Effector memory CD8-positive, alpha-beta T cell (primary cell): Measurements from ENCODE around the gene C19orf53.
"Not testable (repeated sequence)": the region's sequence is repeated elsewhere in the genome, so short reads cannot be mapped to it uniquely, and the experiment has no call there.

Experiments
- ATAC-seq: fragments of 150-1000 bp; cut with Tn5 transposase; replicated peaks from 2 replicates; pipeline ENCODE4 v1.10.0; 2021; ENCODE audit warnings: mild to moderate bottlenecking, moderate library complexity
- DNase-seq, 3 experiments: peaks; one replicate each; pipeline ENCODE4 v3.0.0; 2021
- H3K27ac Mint-ChIP-seq, 2 donors: one replicate each; pipeline ENCODE4 v1.8.0; 2022; ENCODE audit warnings: mild to moderate bottlenecking in 2 of 2, mixed read lengths in 2 of 2, moderate library complexity in 2 of 2
- H3K27me3 Mint-ChIP-seq, 2 donors: one replicate each; pipeline ENCODE4 v1.8.0; 2022; ENCODE audit warnings: mixed read lengths in 2 of 2
- H3K36me3 Mint-ChIP-seq: one replicate; pipeline ENCODE4 v1.8.0; 2022; ENCODE audit warnings: mild to moderate bottlenecking, moderate library complexity, mixed read lengths; ENCODE audit not compliant: insufficient read depth
- H3K4me1 Mint-ChIP-seq, 2 donors: one replicate each; pipeline ENCODE4 v1.8.0; 2022; ENCODE audit warnings: low read depth in 2 of 2, mixed read lengths in 2 of 2
- H3K4me3 Mint-ChIP-seq, 2 donors: one replicate each; pipeline ENCODE4 v1.8.0; 2022; ENCODE audit warnings: mild to moderate bottlenecking in 2 of 2, mixed read lengths in 2 of 2, moderate library complexity in 2 of 2
- H3K9me3 Mint-ChIP-seq, 2 donors: one replicate each; pipeline ENCODE4 v1.8.0; 2022; ENCODE audit warnings: mixed read lengths in 2 of 2

C19orf53 gene

GRCh38 chr19:13768510-13768909, 5.7 kb upstream of the C19orf53 start:
- no peaks in the 10 kb centered on the region for H3K9me3 Mint-ChIP-seq
- no peaks in the 10 kb centered on the region for H3K27me3 Mint-ChIP-seq
- no peak overlapping the region for H3K4me3 Mint-ChIP-seq
- peaks cover 35% of the 10 kb centered on the region for H3K36me3 Mint-ChIP-seq
- H3K27ac Mint-ChIP-seq = peak overlapping the region in 1 of 2 donors; percentile 23
- peaks cover 7 to 13% of the 10 kb centered on the region in 2 donors for H3K4me1 Mint-ChIP-seq
- no peak for DNase-seq
- ATAC-seq = no peak

GRCh38 chr19:13770013-13770635, 4.1 kb upstream of the C19orf53 start:
- Mint-ChIP-seq H3K27ac (no peak overlapping the region), H3K27me3 (no peaks in the 10 kb centered on the region)

GRCh38 chr19:13778398-13778797, 4.1 kb downstream of the C19orf53 start:
- ATAC-seq (no peak), DNase-seq (no peak)
- no peak overlapping the region for H3K4me3 Mint-ChIP-seq
- H3K36me3 Mint-ChIP-seq = peaks cover 39% of the 10 kb centered on the region
- no peaks in the 10 kb centered on the region for H3K27me3 Mint-ChIP-seq
- H3K27ac Mint-ChIP-seq = no peak overlapping the region
- peaks cover 27 to 33% of the 10 kb centered on the region in 2 donors for H3K4me1 Mint-ChIP-seq
- H3K9me3 Mint-ChIP-seq = no peaks in the 10 kb centered on the region

More at GRCh38 chr19:13770013-13770635, 4.1 kb upstream of the C19orf53 start:
- ATAC-seq (no peak), DNase-seq (no peak)
- Mint-ChIP-seq H3K4me3 (no peak overlapping the region), H3K4me1 (peaks cover 17 to 20% of the 10 kb centered on the region in 2 donors), H3K9me3 (no peaks in the 10 kb centered on the region), H3K36me3 (peaks cover 45% of the 10 kb centered on the region)

- Mint-ChIP-seq H3K4me1 (peaks cover 27 to 33% of the 10 kb centered on the region in 2 donors), H3K27ac (no peak overlapping the region), H3K27me3 (no peaks in the 10 kb centered on the region), H3K36me3 (peaks cover 39% of the 10 kb centered on the region), H3K9me3 (no peaks in the 10 kb centered on the region), H3K4me3 (no peak overlapping the region)
- DNase-seq = no peak
- no peak for ATAC-seq
Observed at GRCh38 chr19:13778847-13779246, 4.6 kb downstream of the C19orf53 start.

GRCh38 chr19:13779794-13780193, 5.5 kb downstream of the C19orf53 start:
- DNase-seq, H3K27ac Mint-ChIP-seq, H3K9me3 Mint-ChIP-seq, H3K27me3 Mint-ChIP-seq, H3K4me3 Mint-ChIP-seq, ATAC-seq: not testable (repeated sequence)
- peaks cover 31% of the 10 kb centered on the region for H3K36me3 Mint-ChIP-seq
- H3K4me1 Mint-ChIP-seq = peaks cover 22 to 28% of the 10 kb centered on the region in 2 donors

- Mint-ChIP-seq H3K9me3 (no peaks in the 10 kb centered on the region), H3K27me3 (no peaks in the 10 kb centered on the region), H3K4me3 (no peak overlapping the region), H3K27ac (no peak overlapping the region), H3K36me3 (peaks cover 25% of the 10 kb centered on the region), H3K4me1 (peaks cover 12 to 16% of the 10 kb centered on the region in 2 donors)
- ATAC-seq = no peak
- DNase-seq = no peak
Observed at GRCh38 chr19:13781547-13781946, 7.3 kb downstream of the C19orf53 start.

GRCh38 chr19:13782537-13782936, 8.3 kb downstream of the C19orf53 start:
- H3K9me3 Mint-ChIP-seq = no peaks in the 10 kb centered on the region
- ATAC-seq (no peak), DNase-seq (no peak)
- no peaks in the 10 kb centered on the region for H3K27me3 Mint-ChIP-seq
- H3K4me1 Mint-ChIP-seq = peaks cover 9 to 16% of the 10 kb centered on the region in 2 donors
- H3K4me3 Mint-ChIP-seq = no peak overlapping the region
- no peak overlapping the region for H3K27ac Mint-ChIP-seq
- peaks cover 25% of the 10 kb centered on the region for H3K36me3 Mint-ChIP-seq

GRCh38 chr19:13783565-13784500, 9.6 kb downstream of the C19orf53 start:
- Mint-ChIP-seq H3K27me3 (no peaks in the 10 kb centered on the region), H3K27ac (no peak overlapping the region), H3K4me1 (peaks cover 14 to 18% of the 10 kb centered on the region in 2 donors), H3K36me3 (peaks cover 21% of the 10 kb centered on the region), H3K9me3 (no peaks in the 10 kb centered on the region), H3K4me3 (no peak overlapping the region)
- DNase-seq (no peak), ATAC-seq (no peak)

GRCh38 chr19:13784731-13785452, 10.6 kb downstream of the C19orf53 start:
- H3K27ac Mint-ChIP-seq = peak overlapping the region; percentile 36 to 75
- ATAC-seq = peak; percentile 58
- DNase-seq = peak; percentile 62 to 63 (median 63)
- no peaks in the 10 kb centered on the region for H3K27me3 Mint-ChIP-seq
- H3K4me1 Mint-ChIP-seq = peaks cover 18 to 24% of the 10 kb centered on the region in 2 donors
- no peaks in the 10 kb centered on the region for H3K9me3 Mint-ChIP-seq
- H3K4me3 Mint-ChIP-seq = peak overlapping the region; percentile 36 to 54
- peaks cover 18% of the 10 kb centered on the region for H3K36me3 Mint-ChIP-seq

GRCh38 chr19:13788991-13789390, 14.7 kb downstream of the C19orf53 start:
- Mint-ChIP-seq H3K27me3 (no peaks in the 10 kb centered on the region), H3K4me1 (peaks cover 25 to 32% of the 10 kb centered on the region in 2 donors), H3K9me3 (no peaks in the 10 kb centered on the region), H3K27ac (peak overlapping the region; percentile 98 to 99), H3K4me3 (peak overlapping the region; percentile 81 to 87), H3K36me3 (peaks cover 31% of the 10 kb centered on the region)
- DNase-seq = peak in 2 of 3 experiments; percentile 34 to 38
- peak; percentile 31 for ATAC-seq

- Mint-ChIP-seq H3K27me3 (no peaks in the 10 kb centered on the region), H3K4me1 (peaks cover 26 to 35% of the 10 kb centered on the region in 2 donors), H3K4me3 (peak overlapping the region; percentile 80 to 81), H3K27ac (peak overlapping the region; percentile 98 to 99), H3K9me3 (no peaks in the 10 kb centered on the region), H3K36me3 (peaks cover 38% of the 10 kb centered on the region)
- ATAC-seq (peak; percentile 66), DNase-seq (peak; percentile 48 to 64 (median 59))
Observed at GRCh38 chr19:13790354-13790753, 16.1 kb downstream of the C19orf53 start.

- Mint-ChIP-seq H3K4me3 (peak overlapping the region in 1 of 2 donors; percentile 99), H3K36me3 (peaks cover 27% of the 10 kb centered on the region), H3K4me1 (peaks cover 34 to 38% of the 10 kb centered on the region in 2 donors)
- H3K27me3 Mint-ChIP-seq, DNase-seq, H3K9me3 Mint-ChIP-seq, H3K27ac Mint-ChIP-seq, ATAC-seq: not testable (repeated sequence)
Observed at GRCh38 chr19:13793317-13793716, 19.1 kb downstream of the C19orf53 start.

GRCh38 chr19:13794398-13794756, 20.1 kb downstream of the C19orf53 start:
- Mint-ChIP-seq H3K27me3 (no peaks in the 10 kb centered on the region), H3K36me3 (peaks cover 20% of the 10 kb centered on the region), H3K27ac (peak overlapping the region; percentile 98 to 99), H3K9me3 (no peaks in the 10 kb centered on the region), H3K4me3 (peak overlapping the region; percentile 94 to 99), H3K4me1 (peaks cover 28 to 30% of the 10 kb centered on the region in 2 donors)
- ATAC-seq (no peak), DNase-seq (no peak)
